ENCODE results near the gene IPPK.

IPPK gene

GRCh38 chr9:92713528-92713927 is 43.6 kb upstream of the IPPK start:
- no peak overlapping the region for H3K4me3 ChIP-seq (ENCODE audit: extremely low read depth, insufficient read depth, low read length, poor library complexity, severe bottlenecking)
- peaks cover 97% of the 10 kb centered on the region for H3K36me3 ChIP-seq (ENCODE audit: control insufficient read depth, insufficient read depth, low read length)
- WGBS, 2 experiments (ENCODE audit: insufficient coverage in 2 of 2): 98% methylated on average over 15 of the region's 15 CpGs

GRCh38 chr9:92712767-92713166 is 42.8 kb upstream of the IPPK start:
- 99% methylated on average over 11 of the region's 15 CpGs for WGBS, 2 experiments (ENCODE audit: insufficient coverage in 2 of 2)
- H3K36me3 ChIP-seq (ENCODE audit: control insufficient read depth, insufficient read depth, low read length): peaks cover 89% of the 10 kb centered on the region
- no peak overlapping the region for H3K4me3 ChIP-seq (ENCODE audit: extremely low read depth, insufficient read depth, low read length, poor library complexity, severe bottlenecking)
- H3K4me1 ChIP-seq (ENCODE audit: control insufficient read depth, insufficient read depth, low read length, poor library complexity, severe bottlenecking): peaks cover 11% of the 10 kb centered on the region
- no peaks in the 10 kb centered on the region for H3K9me3 ChIP-seq (ENCODE audit: control insufficient read depth, low read length)
- no peak overlapping the region for H3K27ac ChIP-seq (ENCODE audit: low read depth, low read length, severe bottlenecking)

More at GRCh38 chr9:92713528-92713927, 43.6 kb upstream of the IPPK start:
- Histone ChIP-seq H3K4me1 (ENCODE audit: control insufficient read depth, insufficient read depth, low read length, poor library complexity, severe bottlenecking) (peaks cover 11% of the 10 kb centered on the region), H3K9me3 (ENCODE audit: control insufficient read depth, low read length) (no peaks in the 10 kb centered on the region), H3K27ac (ENCODE audit: low read depth, low read length, severe bottlenecking) (no peak overlapping the region)

- peaks cover 81% of the 10 kb centered on the region for H3K36me3 ChIP-seq (ENCODE audit: control insufficient read depth, insufficient read depth, low read length)
- H3K4me3 ChIP-seq (ENCODE audit: extremely low read depth, insufficient read depth, low read length, poor library complexity, severe bottlenecking): no peak overlapping the region
- H3K9me3 ChIP-seq (ENCODE audit: control insufficient read depth, low read length): no peaks in the 10 kb centered on the region
- WGBS, 2 experiments (ENCODE audit: insufficient coverage in 2 of 2): 94 to 99% methylated on average over 5 to 6 of the region's 6 CpGs
- H3K27ac ChIP-seq (ENCODE audit: low read depth, low read length, severe bottlenecking): no peak overlapping the region
- H3K4me1 ChIP-seq (ENCODE audit: control insufficient read depth, insufficient read depth, low read length, poor library complexity, severe bottlenecking): peaks cover 11% of the 10 kb centered on the region
Observed at GRCh38 chr9:92711844-92712243, 41.9 kb upstream of the IPPK start.

- Histone ChIP-seq H3K36me3 (ENCODE audit: control insufficient read depth, insufficient read depth, low read length) (peaks cover 79% of the 10 kb centered on the region), H3K27ac (ENCODE audit: low read depth, low read length, severe bottlenecking) (no peak overlapping the region), H3K4me3 (ENCODE audit: extremely low read depth, insufficient read depth, low read length, poor library complexity, severe bottlenecking) (no peak overlapping the region), H3K4me1 (ENCODE audit: control insufficient read depth, insufficient read depth, low read length, poor library complexity, severe bottlenecking) (peaks cover 11% of the 10 kb centered on the region), H3K9me3 (ENCODE audit: control insufficient read depth, low read length) (no peaks in the 10 kb centered on the region)
- WGBS, 2 experiments (ENCODE audit: insufficient coverage in 2 of 2): 100% methylated on average over 1 of the region's 2 CpGs; no CpG with 5 or more reads in 1 of the 2 experiments
Observed at GRCh38 chr9:92711146-92711545, 41.2 kb upstream of the IPPK start.

GRCh38 chr9:92710368-92710767 is 40.4 kb upstream of the IPPK start:
- 86 to 100% methylated on average over 1 to 2 of the region's 3 CpGs for WGBS, 2 experiments (ENCODE audit: insufficient coverage in 2 of 2)

GRCh38 chr9:92709954-92710353 is 40.0 kb upstream of the IPPK start:
- Histone ChIP-seq H3K27ac (ENCODE audit: low read depth, low read length, severe bottlenecking) (no peak overlapping the region), H3K36me3 (ENCODE audit: control insufficient read depth, insufficient read depth, low read length) (peaks cover 72% of the 10 kb centered on the region), H3K4me3 (ENCODE audit: extremely low read depth, insufficient read depth, low read length, poor library complexity, severe bottlenecking) (no peak overlapping the region), H3K9me3 (ENCODE audit: control insufficient read depth, low read length) (no peaks in the 10 kb centered on the region), H3K4me1 (ENCODE audit: control insufficient read depth, insufficient read depth, low read length, poor library complexity, severe bottlenecking) (peaks cover 3% of the 10 kb centered on the region)
- 71 to 89% methylated on average over 1 to 3 of the region's 3 CpGs for WGBS, 2 experiments (ENCODE audit: insufficient coverage in 2 of 2)

More at GRCh38 chr9:92710368-92710767, 40.4 kb upstream of the IPPK start:
- Histone ChIP-seq H3K4me1 (ENCODE audit: control insufficient read depth, insufficient read depth, low read length, poor library complexity, severe bottlenecking) (peaks cover 3% of the 10 kb centered on the region), H3K9me3 (ENCODE audit: control insufficient read depth, low read length) (no peaks in the 10 kb centered on the region), H3K36me3 (ENCODE audit: control insufficient read depth, insufficient read depth, low read length) (peaks cover 73% of the 10 kb centered on the region), H3K27ac (ENCODE audit: low read depth, low read length, severe bottlenecking) (no peak overlapping the region), H3K4me3 (ENCODE audit: extremely low read depth, insufficient read depth, low read length, poor library complexity, severe bottlenecking) (no peak overlapping the region)

GRCh38 chr9:92709240-92709639 is 39.3 kb upstream of the IPPK start:
- no peak overlapping the region for H3K4me3 ChIP-seq (ENCODE audit: extremely low read depth, insufficient read depth, low read length, poor library complexity, severe bottlenecking)
- H3K27ac ChIP-seq (ENCODE audit: low read depth, low read length, severe bottlenecking): no peak overlapping the region
- H3K36me3 ChIP-seq (ENCODE audit: control insufficient read depth, insufficient read depth, low read length): peaks cover 70% of the 10 kb centered on the region
- peaks cover 3% of the 10 kb centered on the region for H3K4me1 ChIP-seq (ENCODE audit: control insufficient read depth, insufficient read depth, low read length, poor library complexity, severe bottlenecking)
- no peaks in the 10 kb centered on the region for H3K9me3 ChIP-seq (ENCODE audit: control insufficient read depth, low read length)

- Histone ChIP-seq H3K4me3 (ENCODE audit: extremely low read depth, insufficient read depth, low read length, poor library complexity, severe bottlenecking) (no peak overlapping the region), H3K4me1 (ENCODE audit: control insufficient read depth, insufficient read depth, low read length, poor library complexity, severe bottlenecking) (peaks cover 3% of the 10 kb centered on the region), H3K27ac (ENCODE audit: low read depth, low read length, severe bottlenecking) (no peak overlapping the region), H3K9me3 (ENCODE audit: control insufficient read depth, low read length) (no peaks in the 10 kb centered on the region), H3K36me3 (ENCODE audit: control insufficient read depth, insufficient read depth, low read length) (peaks cover 54% of the 10 kb centered on the region)
Observed at GRCh38 chr9:92707530-92707929, 37.6 kb upstream of the IPPK start.

GRCh38 chr9:92706218-92706940 is 36.4 kb upstream of the IPPK start:
- Histone ChIP-seq H3K9me3 (ENCODE audit: control insufficient read depth, low read length) (no peaks in the 10 kb centered on the region), H3K27ac (ENCODE audit: low read depth, low read length, severe bottlenecking) (no peak overlapping the region), H3K4me3 (ENCODE audit: extremely low read depth, insufficient read depth, low read length, poor library complexity, severe bottlenecking) (no peak overlapping the region), H3K4me1 (ENCODE audit: control insufficient read depth, insufficient read depth, low read length, poor library complexity, severe bottlenecking) (no peaks in the 10 kb centered on the region), H3K36me3 (ENCODE audit: control insufficient read depth, insufficient read depth, low read length) (peaks cover 44% of the 10 kb centered on the region)
- WGBS, 2 experiments (ENCODE audit: insufficient coverage in 2 of 2): 62 to 64% methylated on average over 3 of the region's 3 CpGs

- Histone ChIP-seq H3K4me1 (ENCODE audit: control insufficient read depth, insufficient read depth, low read length, poor library complexity, severe bottlenecking) (no peaks in the 10 kb centered on the region), H3K4me3 (ENCODE audit: extremely low read depth, insufficient read depth, low read length, poor library complexity, severe bottlenecking) (no peak overlapping the region), H3K27ac (ENCODE audit: low read depth, low read length, severe bottlenecking) (no peak overlapping the region), H3K36me3 (ENCODE audit: control insufficient read depth, insufficient read depth, low read length) (peaks cover 26% of the 10 kb centered on the region), H3K9me3 (ENCODE audit: control insufficient read depth, low read length) (no peaks in the 10 kb centered on the region)
- WGBS, 2 experiments (ENCODE audit: insufficient coverage in 2 of 2): 80 to 90% methylated on average over 1 to 2 of the region's 2 CpGs
Observed at GRCh38 chr9:92704528-92704927, 34.6 kb upstream of the IPPK start.

- no peak overlapping the region for H3K27ac ChIP-seq (ENCODE audit: low read depth, low read length, severe bottlenecking)
- H3K4me1 ChIP-seq (ENCODE audit: control insufficient read depth, insufficient read depth, low read length, poor library complexity, severe bottlenecking): no peaks in the 10 kb centered on the region
- 83 to 100% methylated on average over 1 of the region's 1 CpG for WGBS, 2 experiments (ENCODE audit: insufficient coverage in 2 of 2)
- no peaks in the 10 kb centered on the region for H3K36me3 ChIP-seq (ENCODE audit: control insufficient read depth, insufficient read depth, low read length)
- no peak overlapping the region for H3K4me3 ChIP-seq (ENCODE audit: extremely low read depth, insufficient read depth, low read length, poor library complexity, severe bottlenecking)
- H3K9me3 ChIP-seq (ENCODE audit: control insufficient read depth, low read length): peaks cover 37% of the 10 kb centered on the region
Observed at GRCh38 chr9:92696619-92697018, 26.7 kb upstream of the IPPK start.

Measured in mesodermal cell (in vitro differentiated cells).